CD4-positive, alpha-beta T cell (primary cell): Measurements from ENCODE around the gene CALHM2. TPM values are rescaled to one million over a fixed set of nuclear protein-coding genes. Genes with fewer than 3 reads are reported as not detected.

Source experiments
- ATAC-seq: fragments of 200-7000 bp; cut with Tn5 transposase; one replicate; pipeline ENCODE4 v1.10.0; 2022; ENCODE audit warnings: mild to moderate bottlenecking; ENCODE audit not compliant: poor library complexity
- CTCF ChIA-PET: fragments of 350-600 bp; sonication (Branson Sonifier 250); formaldehyde crosslinking; loops from one replicate; lab custom pipeline; 2021; ENCODE audit warnings: antibody characterized with exemption, inconsistent platforms; lab: Charles Lee
- POLR2A ChIA-PET: fragments of 350-600 bp; sonication (Branson Sonifier 250); formaldehyde crosslinking; loops from one replicate; lab custom pipeline; 2021; ENCODE audit warnings: antibody characterized with exemption, inconsistent platforms; lab: Charles Lee
- DNase-seq, 14 experiments: peaks; one replicate each; pipeline ENCODE4 v3.0.0-alpha.2; 2013 to 2020; ENCODE audit warnings: mixed read lengths in 2 of 14
- H3K27ac ChIP-seq, 2 donors: one replicate each; pipeline versions ENCODE4 v1.5.1 to v1.7.0; 2013; ENCODE audit warnings: low read length in 2 of 2, low read depth in 1 of 2, mild to moderate bottlenecking in 1 of 2
- H3K27me3 ChIP-seq, 2 experiments: 1 replicate in 1 of 2; 2 replicates in 1 of 2; pipeline versions ENCODE4 v1.6.1 to v1.7.0; 2013; ENCODE audit warnings: low read length in 2 of 2, control low read depth in 1 of 2, mild to moderate bottlenecking in 1 of 2, moderate library complexity in 1 of 2; ENCODE audit not compliant: insufficient read depth in 2 of 2, control insufficient read depth in 1 of 2
- H3K36me3 ChIP-seq: one replicate; pipeline ENCODE4 v1.6.1; 2013; ENCODE audit warnings: low read length, control low read depth; ENCODE audit not compliant: insufficient read depth
- H3K4me1 ChIP-seq: one replicate; pipeline ENCODE4 v1.6.1; 2013; ENCODE audit warnings: low read length, control low read depth; ENCODE audit not compliant: insufficient read depth
- H3K4me3 ChIP-seq: one replicate; pipeline ENCODE4 v1.5.1; 2013; ENCODE audit warnings: mild to moderate bottlenecking, low read length, moderate library complexity
- H3K9me3 ChIP-seq, 2 experiments: 1 replicate in 1 of 2; 2 replicates in 1 of 2; pipeline versions ENCODE4 v1.6.1 to v1.7.0; 2013; ENCODE audit warnings: low read length in 2 of 2, mild to moderate bottlenecking in 2 of 2, control low read depth in 1 of 2, moderate library complexity in 1 of 2; ENCODE audit not compliant: control insufficient read depth in 1 of 2, insufficient read depth in 1 of 2
- H3K27ac Mint-ChIP-seq: one replicate; pipeline ENCODE4 v1.8.0; 2020; ENCODE audit warnings: mixed read lengths
- H3K27me3 Mint-ChIP-seq: one replicate; pipeline ENCODE4 v1.8.0; 2021; ENCODE audit warnings: mixed read lengths
- H3K36me3 Mint-ChIP-seq: one replicate; pipeline ENCODE4 v1.8.0; 2021; ENCODE audit warnings: low read depth, mixed read lengths
- H3K4me1 Mint-ChIP-seq: one replicate; pipeline ENCODE4 v1.8.0; 2021; ENCODE audit warnings: low read depth, mixed read lengths
- H3K4me3 Mint-ChIP-seq: one replicate; pipeline ENCODE4 v1.8.0; 2020; ENCODE audit warnings: mild to moderate bottlenecking, mixed read lengths
- H3K9me3 Mint-ChIP-seq: one replicate; pipeline ENCODE4 v1.8.0; 2020; ENCODE audit warnings: mixed read lengths
- CTCF ChIP-seq: fragments of 200-600 bp; IDR thresholded peaks from one replicate; pipeline ENCODE4 v1.8.0; 2022; ENCODE audit warnings: antibody characterized with exemption, mild to moderate bottlenecking
- intact Hi-C, 2 experiments: fragments of 100-400 bp; cut with DNase I in 1 of 2; cut with micrococcal nuclease in 1 of 2; formaldehyde crosslinking; loops; one replicate each; pipeline versions ENCODE4 v1.15.1 to v1.9.0; 2023 to 2025; cut with DNase I, micrococcal nuclease
- total RNA-seq, 174 experiments: library from RNA in 2 of 174; stranded (reverse) in 2 of 174; gene quantifications; one replicate each; pipeline ENCODE4 v1.2.3 and lab custom pipeline; 2021 to 2026

The CALHM2 gene
- total RNA-seq, 2 experiments from 2014 or later: 3.1 to 4.0 TPM

- Histone ChIP-seq H3K9me3 (no peaks in the 10 kb centered on the region), H3K4me1 (no peaks in the 10 kb centered on the region), H3K27me3 (no peaks in the 10 kb centered on the region), H3K36me3 (peaks cover 98% of the 10 kb centered on the region), H3K4me3 (no peak overlapping the region), H3K27ac (no peak overlapping the region)
- Mint-ChIP-seq H3K4me1 (no peaks in the 10 kb centered on the region), H3K27me3 (no peaks in the 10 kb centered on the region), H3K27ac (no peak overlapping the region), H3K36me3 (peaks cover 93% of the 10 kb centered on the region), H3K9me3 (no peaks in the 10 kb centered on the region), H3K4me3 (no peak overlapping the region)
- TF ChIP-seq CTCF: peak; percentile 90
- intact Hi-C loops: loop anchor here (1.0 to 5.0 kb wide), 5 partner anchors 66 to 271 kb away; no protein-coding TSS in a partner anchor
- ChIA-PET POLR2A (no interaction called here), CTCF (interaction anchor here (0.6 to 1.8 kb wide), 7 partner anchors 9 to 75 kb away, joined by 3 to 5 read pairs (median 3); partner anchors contain the start of genes ATP5MK and PDCD11)
- DNase-seq: peak; percentile 35 to 81 (median 56)
- peak; percentile 54 for ATAC-seq
These were observed 35.6 kb downstream of the CALHM2 start for GRCh38 chr10:103416436-103417147.

GRCh38 chr10:103415581-103415980 is 36.6 kb downstream of the CALHM2 start:
- DNase-seq (no peak), ATAC-seq (no peak)
- intact Hi-C loops: loop anchor here in 1 of 2 experiments (5.0 kb wide), 2 partner anchors 177 to 272 kb away; no protein-coding TSS in a partner anchor
- H3K27ac ChIP-seq: no peak overlapping the region
- H3K4me3 ChIP-seq: no peak overlapping the region
- Mint-ChIP-seq H3K27ac (no peak overlapping the region), H3K27me3 (no peaks in the 10 kb centered on the region), H3K4me3 (no peak overlapping the region), H3K4me1 (no peaks in the 10 kb centered on the region), H3K36me3 (peaks cover 91% of the 10 kb centered on the region), H3K9me3 (no peaks in the 10 kb centered on the region)
- H3K4me1 ChIP-seq: no peaks in the 10 kb centered on the region
- peaks cover 96% of the 10 kb centered on the region for H3K36me3 ChIP-seq
- CTCF ChIA-PET: interaction anchor here (1.0 to 1.2 kb wide), 3 partner anchors 60 to 71 kb away, joined by 3 to 4 read pairs (median 3); no protein-coding TSS in a partner anchor
- no peaks in the 10 kb centered on the region for H3K27me3 ChIP-seq
- no peak for TF ChIP-seq CTCF
- POLR2A ChIA-PET: no interaction called here
- no peaks in the 10 kb centered on the region for H3K9me3 ChIP-seq

- no peak overlapping the region for H3K27ac Mint-ChIP-seq
- intact Hi-C loops: no loop called here
- H3K4me3 ChIP-seq: no peak overlapping the region
- DNase-seq (no peak), ATAC-seq (no peak)
- ChIA-PET CTCF (no interaction called here), POLR2A (no interaction called here)
- TF ChIP-seq CTCF: no peak
- H3K36me3 Mint-ChIP-seq: peaks cover 92% of the 10 kb centered on the region
- H3K27me3 ChIP-seq: no peaks in the 10 kb centered on the region
- no peaks in the 10 kb centered on the region for H3K9me3 Mint-ChIP-seq
- H3K36me3 ChIP-seq: peaks cover 92% of the 10 kb centered on the region
- no peaks in the 10 kb centered on the region for H3K27me3 Mint-ChIP-seq
- no peaks in the 10 kb centered on the region for H3K4me1 ChIP-seq
- no peak overlapping the region for H3K27ac ChIP-seq
- H3K9me3 ChIP-seq: no peaks in the 10 kb centered on the region
- H3K4me3 Mint-ChIP-seq: no peak overlapping the region
- H3K4me1 Mint-ChIP-seq: no peaks in the 10 kb centered on the region
These were observed 38.6 kb downstream of the CALHM2 start for GRCh38 chr10:103413564-103413963.
